PC-3 (cell line): ENCODE data around the gene AP1M2. TPM values are rescaled to one million over a fixed set of nuclear protein-coding genes. Genes with fewer than 3 reads are reported as not detected.

Experiments
- ATAC-seq: fragments of 200-7000 bp; cut with Tn5 transposase; 2 replicates; pipeline ENCODE4 v1.9.1; 2020; ENCODE audit warnings: mild to moderate bottlenecking, moderate library complexity
- BruUV-seq: library from RNA; stranded (reverse); fragments of 400-500 nt; replicated peaks from 2 replicates; lab custom pipeline; 2021; lab: Mats Ljungman, UMichigan
- CTCF ChIA-PET: fragments of 300-600 bp; sonication (Branson Sonifier 250); formaldehyde crosslinking; loops from one replicate; lab custom pipeline; 2022; ENCODE audit warnings: antibody characterized with exemption; lab: Charles Lee
- POLR2A ChIA-PET: fragments of 300-600 bp; sonication (Branson Sonifier 250); formaldehyde crosslinking; loops from one replicate; lab custom pipeline; 2022; ENCODE audit warnings: antibody characterized with exemption; ENCODE audit not compliant: unreplicated experiment; lab: Charles Lee
- DNase-seq: peaks from one replicate; pipeline ENCODE4 v3.0.0-alpha.2; 2015
- H2AFZ ChIP-seq: fragments of 300-600 bp; sonication (generic); 2 replicates; pipeline ENCODE4 v1.6.0; 2016; ENCODE audit warnings: antibody characterized with exemption, low read length
- H3F3A ChIP-seq: fragments of 300-600 bp; sonication (generic); one replicate; pipeline ENCODE4 v1.6.0; 2017; ENCODE audit warnings: antibody characterized with exemption, low read length, control low read depth, mild to moderate bottlenecking; ENCODE audit not compliant: unreplicated experiment
- H3K27ac ChIP-seq: fragments of 300-600 bp; sonication (generic); 2 replicates; pipeline ENCODE4 v1.5.1; 2016; ENCODE audit warnings: mild to moderate bottlenecking, low read length
- H3K27me3 ChIP-seq: fragments of 300-600 bp; sonication (generic); 2 replicates; pipeline ENCODE4 v1.6.1; 2016; ENCODE audit warnings: low read length, mixed read lengths
- H3K36me3 ChIP-seq: fragments of 300-600 bp; sonication (generic); 2 replicates; pipeline ENCODE4 v1.6.1; 2016; ENCODE audit warnings: low read depth, mixed run types, low read length, mixed read lengths
- H3K4me1 ChIP-seq: fragments of 300-600 bp; sonication (generic); 2 replicates; pipeline ENCODE4 v1.5.1; 2016; ENCODE audit warnings: low read length; ENCODE audit not compliant: insufficient read depth
- H3K4me2 ChIP-seq: fragments of 300-600 bp; sonication (generic); 2 replicates; pipeline ENCODE4 v1.6.0; 2016; ENCODE audit warnings: low read length
- H3K4me3 ChIP-seq: fragments of 300-600 bp; sonication (generic); 2 replicates; pipeline ENCODE4 v1.5.1; 2016; ENCODE audit warnings: mild to moderate bottlenecking, low read length, mixed read lengths
- H3K79me2 ChIP-seq: fragments of 300-600 bp; sonication (generic); 2 replicates; pipeline ENCODE4 v1.6.1; 2017; ENCODE audit warnings: low read length, mixed read lengths
- H3K9ac ChIP-seq: fragments of 300-600 bp; sonication (generic); 2 replicates; pipeline ENCODE4 v1.6.0; 2016; ENCODE audit warnings: mild to moderate bottlenecking, low read length
- H3K9me2 ChIP-seq: fragments of 300-600 bp; sonication (generic); replicated peaks from 2 replicates; pipeline ENCODE4 v1.6.1; 2016; ENCODE audit warnings: mixed run types, low read length, mixed read lengths
- H3K9me3 ChIP-seq: fragments of 300-600 bp; sonication (generic); 2 replicates; pipeline ENCODE4 v1.6.1; 2016; ENCODE audit warnings: low read length, mixed read lengths
- H4K20me1 ChIP-seq: fragments of 300-600 bp; sonication (generic); 2 replicates; pipeline ENCODE4 v1.6.1; 2016; ENCODE audit warnings: low read length, mixed read lengths
- EZH2 ChIP-seq: fragments of 300-600 bp; sonication (generic); IDR thresholded peaks from one replicate; pipeline ENCODE4 v1.6.1; 2017; ENCODE audit warnings: antibody characterized with exemption, mild to moderate bottlenecking, low read length; ENCODE audit not compliant: unreplicated experiment
- EZH2phosphoT487 ChIP-seq: fragments of 300-600 bp; sonication (generic); IDR thresholded peaks from 2 replicates; pipeline ENCODE4 v1.6.1; 2018; ENCODE audit warnings: mild to moderate bottlenecking, antibody characterized with exemption, low read length, borderline replicate concordance
- intact Hi-C: fragments of 100-400 bp; cut with micrococcal nuclease; formaldehyde crosslinking; loops from 2 replicates; pipeline ENCODE4 v1.9.0; 2023
- total RNA-seq: library from RNA; depleted of rRNA; stranded (reverse); fragments of >200 nt; gene quantifications from 2 replicates; pipeline ENCODE4 v1.2.3, GENCODE V29; 2014
- TF ChIP-seq, protein P1 (sequence below): fragments of 300-600 bp; sonication (generic); conservative IDR thresholded peaks from 2 replicates; pipeline ENCODE4 v1.5.1; 2017; ENCODE audit warnings: antibody characterized with exemption, low read depth, mild to moderate bottlenecking, low read length

The AP1M2 gene
- total RNA-seq, 1 experiment from 2014 or later = 50.0 TPM

DNA sequence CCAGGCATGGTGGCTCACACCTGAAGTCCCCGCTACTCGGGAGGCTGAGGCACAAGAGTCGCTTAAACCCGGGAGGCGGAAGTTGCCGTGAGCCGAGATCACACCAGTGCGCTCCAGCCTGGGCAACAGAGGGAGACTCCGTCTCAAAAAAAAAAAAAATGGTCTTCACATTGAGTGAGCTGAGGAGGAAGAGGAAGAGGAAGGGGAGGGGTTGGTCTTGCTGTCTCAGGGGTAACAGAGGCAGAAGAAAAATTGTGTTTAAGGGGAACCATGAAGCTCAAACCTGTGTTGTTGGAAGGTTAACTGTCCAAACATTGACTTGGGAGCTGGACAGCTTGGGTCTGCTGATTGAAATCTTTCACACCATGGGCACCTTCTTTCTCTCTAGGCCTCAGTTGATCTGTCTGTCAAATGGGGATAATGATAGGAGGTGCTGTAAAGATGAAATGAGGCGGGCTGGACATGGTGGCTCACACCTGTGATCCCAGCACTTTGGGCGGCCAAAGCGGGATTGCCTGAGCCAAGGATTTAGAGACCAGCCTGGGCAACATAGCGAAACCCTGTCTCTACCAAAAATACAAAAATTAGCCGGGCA is 28.4 kb upstream of the AP1M2 start:
- peaks cover 15% of the 10 kb centered on the region for H3K4me1 ChIP-seq
- H3F3A ChIP-seq = no peaks in the 10 kb centered on the region
- H2AFZ ChIP-seq = no peak overlapping the region
- H3K27me3 ChIP-seq = no peaks in the 10 kb centered on the region
- H3K79me2 ChIP-seq = no peaks in the 10 kb centered on the region
- H3K4me3 ChIP-seq = no peak overlapping the region
- no TSS peak for BruUV-seq
- intact Hi-C loops = no loop called here
- H3K9me2 ChIP-seq = no peaks in the 10 kb centered on the region
- H3K9ac ChIP-seq = no peak overlapping the region
- no peak for DNase-seq
- POLR2A ChIA-PET = no interaction called here
- no peaks in the 10 kb centered on the region for H3K9me3 ChIP-seq
- no peak overlapping the region for H3K27ac ChIP-seq
- no peak overlapping the region for H3K4me2 ChIP-seq
- TF ChIP-seq EZH2 = no peak
- TF ChIP-seq, protein P1, sequence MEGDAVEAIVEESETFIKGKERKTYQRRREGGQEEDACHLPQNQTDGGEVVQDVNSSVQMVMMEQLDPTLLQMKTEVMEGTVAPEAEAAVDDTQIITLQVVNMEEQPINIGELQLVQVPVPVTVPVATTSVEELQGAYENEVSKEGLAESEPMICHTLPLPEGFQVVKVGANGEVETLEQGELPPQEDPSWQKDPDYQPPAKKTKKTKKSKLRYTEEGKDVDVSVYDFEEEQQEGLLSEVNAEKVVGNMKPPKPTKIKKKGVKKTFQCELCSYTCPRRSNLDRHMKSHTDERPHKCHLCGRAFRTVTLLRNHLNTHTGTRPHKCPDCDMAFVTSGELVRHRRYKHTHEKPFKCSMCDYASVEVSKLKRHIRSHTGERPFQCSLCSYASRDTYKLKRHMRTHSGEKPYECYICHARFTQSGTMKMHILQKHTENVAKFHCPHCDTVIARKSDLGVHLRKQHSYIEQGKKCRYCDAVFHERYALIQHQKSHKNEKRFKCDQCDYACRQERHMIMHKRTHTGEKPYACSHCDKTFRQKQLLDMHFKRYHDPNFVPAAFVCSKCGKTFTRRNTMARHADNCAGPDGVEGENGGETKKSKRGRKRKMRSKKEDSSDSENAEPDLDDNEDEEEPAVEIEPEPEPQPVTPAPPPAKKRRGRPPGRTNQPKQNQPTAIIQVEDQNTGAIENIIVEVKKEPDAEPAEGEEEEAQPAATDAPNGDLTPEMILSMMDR = no peak
- no peak for TF ChIP-seq EZH2phosphoT487
- no peaks in the 10 kb centered on the region for H4K20me1 ChIP-seq
- H3K36me3 ChIP-seq = no peaks in the 10 kb centered on the region
- CTCF ChIA-PET = no interaction called here
- ATAC-seq = no peak

DNA sequence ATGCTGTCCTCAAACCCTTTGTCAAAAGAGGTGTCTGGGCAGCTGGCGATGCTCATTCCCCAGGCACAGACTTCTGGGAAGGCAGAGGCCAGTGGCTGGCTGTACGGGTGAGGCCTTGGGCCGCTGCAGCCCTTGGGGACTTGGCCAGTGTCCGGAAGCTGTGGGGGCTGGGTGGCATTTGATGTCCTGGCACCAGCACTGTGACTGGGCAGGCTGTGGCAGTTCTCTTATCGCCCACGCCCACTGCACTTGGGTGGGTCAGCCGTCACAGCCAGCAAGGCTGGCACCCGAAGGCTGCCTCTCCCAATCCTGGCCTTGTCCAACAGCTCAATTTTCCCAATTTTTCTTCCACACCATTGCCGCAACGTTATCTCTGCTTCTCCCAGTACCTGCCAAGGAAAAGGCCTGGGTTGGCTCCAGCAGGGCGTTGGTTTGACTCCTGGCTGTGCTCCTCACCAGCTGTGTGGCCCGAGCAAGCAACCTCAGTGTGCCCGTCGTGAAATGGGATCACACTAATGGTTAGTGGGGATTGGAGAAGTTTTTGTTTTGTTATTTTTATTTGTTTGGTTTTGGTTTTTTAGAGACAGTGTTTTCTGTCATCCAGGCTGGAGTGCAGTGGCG is 25.5 kb upstream of the AP1M2 start:
- H3K79me2 ChIP-seq = no peaks in the 10 kb centered on the region
- H3F3A ChIP-seq = no peaks in the 10 kb centered on the region
- no peak overlapping the region for H3K4me3 ChIP-seq
- no peak overlapping the region for H3K4me2 ChIP-seq
- BruUV-seq = no TSS peak
- no peak overlapping the region for H3K27ac ChIP-seq
- no peak for ATAC-seq
- ChIA-PET CTCF (no interaction called here), POLR2A (no interaction called here)
- no peak for DNase-seq
- intact Hi-C loops = no loop called here
- H3K9ac ChIP-seq = no peak overlapping the region
- TF ChIP-seq, protein P1 = no peak
- no peak for TF ChIP-seq EZH2
- no peak for TF ChIP-seq EZH2phosphoT487
- H3K9me3 ChIP-seq = no peaks in the 10 kb centered on the region
- no peaks in the 10 kb centered on the region for H3K36me3 ChIP-seq
- peaks cover 5% of the 10 kb centered on the region for H3K4me1 ChIP-seq
- H2AFZ ChIP-seq = no peak overlapping the region
- H3K27me3 ChIP-seq = no peaks in the 10 kb centered on the region
- H3K9me2 ChIP-seq = no peaks in the 10 kb centered on the region
- H4K20me1 ChIP-seq = no peaks in the 10 kb centered on the region

DNA sequence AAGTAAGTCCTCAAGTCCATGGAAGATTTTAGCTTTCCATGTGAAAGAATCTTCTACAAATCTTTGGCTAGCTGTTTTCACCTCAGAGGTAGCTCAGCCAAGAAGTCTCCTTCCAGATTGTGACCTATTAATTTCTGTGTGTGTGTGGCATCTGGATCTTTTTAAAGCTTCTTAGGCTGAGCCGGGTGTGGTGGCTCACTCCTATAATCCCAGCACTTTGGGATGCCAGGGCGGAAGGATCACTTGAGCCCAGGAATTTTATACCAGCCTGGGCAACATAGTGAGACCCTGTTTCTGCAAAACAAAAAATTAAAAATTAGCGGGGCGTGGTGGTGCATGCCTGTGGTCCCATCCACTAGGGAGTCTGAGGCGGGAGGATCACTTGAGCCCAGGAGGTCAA is 24.8 kb upstream of the AP1M2 start:
- Histone ChIP-seq H3K4me3 (no peak overlapping the region), H3K9me2 (no peaks in the 10 kb centered on the region), H3F3A (no peaks in the 10 kb centered on the region), H3K36me3 (no peaks in the 10 kb centered on the region), H2AFZ (no peak overlapping the region), H3K27me3 (no peaks in the 10 kb centered on the region), H3K4me1 (no peaks in the 10 kb centered on the region), H3K4me2 (no peak overlapping the region), H3K9me3 (no peaks in the 10 kb centered on the region), H3K79me2 (no peaks in the 10 kb centered on the region), H3K9ac (no peak overlapping the region), H4K20me1 (no peaks in the 10 kb centered on the region), H3K27ac (no peak overlapping the region)
- ChIA-PET POLR2A (no interaction called here), CTCF (no interaction called here)
- DNase-seq (no peak), ATAC-seq (no peak)
- no peak for TF ChIP-seq EZH2
- TF ChIP-seq, protein P1 = no peak
- TF ChIP-seq EZH2phosphoT487 = no peak
- intact Hi-C loops = no loop called here
- BruUV-seq = no TSS peak
